Stimulated activated CD4-positive, alpha-beta T cell treated with anti-CD3 and anti-CD28 coated beads, Interleukin-12 subunit alpha, Interleukin-12 subunit beta, amount 100 ng/mL, for 4 hours (primary cell): ENCODE data around the gene OTOGL.

ENCODE experiments used
- DNase-seq: peaks from one replicate; pipeline ENCODE4 v3.0.0-alpha.2; 2020

Gene OTOGL

DNA sequence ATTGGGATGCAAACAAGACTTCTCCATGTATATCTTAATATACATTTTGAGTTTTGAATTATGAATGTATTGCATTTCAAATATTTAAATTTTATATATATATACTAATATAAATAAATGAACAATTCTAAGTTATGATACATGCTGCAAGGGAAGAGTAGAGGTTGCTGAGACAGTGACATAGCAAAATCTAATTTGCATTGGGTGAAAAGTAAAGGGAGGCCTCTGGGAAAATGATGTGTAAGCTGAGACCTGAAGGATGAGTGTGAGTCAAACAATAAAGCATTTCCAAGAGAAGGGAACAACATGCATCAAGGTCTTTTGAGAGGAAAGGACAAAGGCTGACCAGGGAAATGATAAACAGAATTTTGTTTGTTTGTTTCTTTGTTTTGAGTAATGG lies 281.8 kb downstream of the OTOGL start:
- no peak for DNase-seq

DNA sequence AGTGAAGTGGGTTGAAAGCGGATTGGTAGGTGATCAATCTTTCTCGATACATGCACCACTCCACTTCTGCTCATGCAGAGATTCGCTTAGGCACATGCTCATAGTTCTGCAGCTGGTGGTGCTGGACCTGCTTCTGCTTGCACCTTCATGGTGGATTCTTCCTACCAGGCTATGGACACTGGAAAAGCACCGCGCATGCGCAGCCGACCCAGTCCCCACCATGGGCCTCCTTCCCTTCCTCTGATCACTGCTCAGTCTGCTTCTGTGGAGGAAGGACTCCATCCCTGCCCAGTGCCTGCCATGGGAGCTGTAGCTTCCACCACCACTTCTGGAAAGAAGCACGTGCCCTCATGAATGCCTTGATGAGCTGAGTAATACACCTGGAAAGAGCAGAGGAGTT lies 282.9 kb downstream of the OTOGL start:
- DNase-seq = no peak

DNA sequence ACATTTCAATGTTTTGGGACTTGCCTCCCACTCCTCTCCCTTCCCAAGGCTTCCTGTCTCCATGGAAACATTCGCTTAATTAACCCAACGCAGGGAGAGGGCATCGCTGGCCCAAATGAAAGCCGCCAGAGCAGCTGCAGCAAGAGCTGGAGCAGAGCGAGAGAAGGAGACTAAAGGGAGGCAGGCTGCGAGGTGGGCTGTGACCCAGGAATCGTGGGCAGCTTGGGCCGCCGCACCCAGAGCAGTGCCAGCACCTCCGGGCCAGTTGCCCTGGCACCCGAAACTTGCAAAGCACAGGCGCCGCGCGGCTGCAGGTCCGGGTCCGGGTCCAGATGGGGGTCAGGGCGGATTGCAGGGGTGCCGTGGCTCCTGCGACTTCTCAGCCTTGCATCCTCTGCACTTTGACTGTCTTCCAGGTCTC lies 301.2 kb downstream of the OTOGL start:
- DNase-seq = no peak

DNA sequence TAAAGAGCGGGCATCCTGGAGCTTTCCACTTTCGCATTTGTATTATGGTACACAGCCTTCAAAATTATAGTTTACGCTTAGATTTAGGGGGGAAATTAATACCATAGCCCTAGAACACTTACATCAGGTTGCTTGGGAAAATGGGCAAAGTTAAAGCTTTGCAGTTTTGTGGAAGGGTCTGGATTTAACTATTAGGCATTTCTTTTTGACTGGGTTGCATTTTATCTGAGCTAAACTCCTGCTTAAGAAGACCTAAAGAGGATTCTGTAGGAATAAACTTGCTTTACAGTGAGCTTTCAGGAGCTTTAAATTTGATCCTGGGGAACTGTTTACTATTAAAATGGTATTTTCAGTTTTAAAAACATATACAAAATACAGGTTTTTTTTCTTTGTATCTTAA lies 301.9 kb downstream of the OTOGL start:
- no peak for DNase-seq

DNA sequence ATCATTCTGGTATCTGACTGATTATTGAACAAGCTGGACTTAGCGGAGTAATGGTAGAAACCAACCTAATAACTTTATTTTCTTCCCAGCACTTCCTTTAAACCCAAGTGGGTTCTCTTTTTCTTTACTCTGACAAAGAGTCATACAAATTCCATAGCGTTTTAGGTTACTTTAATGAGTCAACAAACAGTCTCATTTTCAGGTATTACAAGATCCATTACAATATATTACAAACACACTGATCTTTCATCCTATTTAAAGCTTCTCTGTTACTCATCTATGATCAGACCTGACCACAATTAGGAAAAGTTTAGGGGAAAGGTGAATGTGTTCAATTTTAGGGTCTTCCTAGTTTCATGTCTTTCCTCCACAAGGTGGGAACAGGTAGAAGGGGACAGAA lies 305.3 kb downstream of the OTOGL start:
- DNase-seq = no peak

DNA sequence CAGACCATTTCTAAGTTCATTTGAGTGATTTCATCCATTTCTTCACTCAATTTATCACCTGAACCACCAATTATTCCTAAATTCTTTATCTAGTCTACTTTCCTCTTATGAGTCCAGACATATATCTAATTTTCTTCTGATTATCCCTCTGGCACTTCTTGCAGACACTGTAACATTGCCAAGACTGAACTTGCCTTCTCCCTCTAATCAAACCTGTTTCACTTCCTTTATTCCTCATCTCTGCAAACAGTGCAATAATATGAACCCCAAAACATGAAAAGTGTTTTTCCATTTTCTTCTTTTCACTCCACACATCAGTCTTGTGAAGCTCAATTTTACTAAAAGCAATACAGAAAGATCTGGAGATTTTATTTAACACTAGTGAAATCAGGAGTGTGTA lies 306.9 kb downstream of the OTOGL start:
- DNase-seq = no peak

DNA sequence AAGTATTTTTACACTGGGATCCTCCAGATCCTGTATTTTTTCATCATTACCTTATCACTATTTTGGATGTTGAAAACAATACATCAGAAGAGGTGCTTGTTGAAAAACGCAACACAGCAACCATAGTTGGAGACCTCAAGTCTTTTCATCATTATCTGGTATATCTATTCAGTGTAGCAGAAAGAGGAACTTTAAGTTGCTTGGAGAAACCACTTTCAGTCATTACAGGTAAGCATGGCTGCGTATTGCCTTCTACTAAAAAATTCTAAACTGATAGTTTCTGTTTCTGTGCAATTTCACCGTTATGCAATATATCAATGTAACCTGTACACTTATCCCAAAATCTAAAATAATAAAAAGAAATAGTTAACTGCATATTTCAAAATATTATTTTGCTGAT lies 312.4 kb downstream of the OTOGL start:
- DNase-seq = no peak

DNA sequence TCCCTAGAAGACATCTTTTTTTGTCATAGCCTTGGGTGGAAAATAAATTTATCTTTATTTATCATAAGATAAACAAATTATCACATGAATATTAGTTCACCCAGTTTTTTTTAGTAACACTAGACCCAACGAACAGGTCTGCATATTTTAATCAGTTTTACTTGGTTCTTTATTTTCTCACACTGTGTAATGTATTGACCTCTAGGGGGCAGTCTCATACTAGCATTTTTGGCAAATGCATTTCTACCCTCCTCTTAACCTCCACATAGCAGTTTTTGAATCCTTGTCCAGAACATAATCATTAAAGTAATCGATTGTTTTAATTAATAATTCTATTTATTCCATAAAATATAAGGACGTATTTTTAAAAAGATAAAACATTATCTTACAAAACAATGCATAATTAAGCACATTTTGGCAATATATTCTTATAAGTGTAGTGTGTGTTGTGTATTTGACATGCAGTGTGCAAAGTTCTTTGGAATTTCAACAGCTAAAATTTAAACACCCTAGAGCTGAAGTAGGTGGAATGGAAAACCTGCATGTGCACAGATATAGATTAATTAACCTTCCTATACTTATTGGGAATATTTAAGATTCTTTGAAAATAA lies 313.1 kb downstream of the OTOGL start:
- DNase-seq = no peak

DNA sequence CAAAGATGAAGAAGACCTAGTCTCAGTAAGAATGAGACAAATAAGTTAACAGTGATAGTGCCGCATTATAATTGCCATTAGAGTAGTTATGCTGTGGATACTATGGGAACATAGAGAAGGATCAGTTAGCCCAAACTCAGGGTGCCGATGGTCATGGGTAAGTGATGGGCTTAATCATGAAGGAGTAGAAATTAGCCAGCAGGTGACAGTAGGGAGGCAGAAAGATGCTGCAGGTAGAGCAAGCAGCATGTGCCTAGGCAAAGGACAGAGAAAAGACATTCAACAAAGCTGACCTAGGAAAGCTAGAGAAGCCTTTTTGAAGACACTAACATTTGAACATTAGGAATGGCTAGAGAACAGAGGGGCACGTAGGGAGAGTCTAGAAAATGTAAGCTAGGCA lies 314.1 kb downstream of the OTOGL start:
- DNase-seq = no peak

DNA sequence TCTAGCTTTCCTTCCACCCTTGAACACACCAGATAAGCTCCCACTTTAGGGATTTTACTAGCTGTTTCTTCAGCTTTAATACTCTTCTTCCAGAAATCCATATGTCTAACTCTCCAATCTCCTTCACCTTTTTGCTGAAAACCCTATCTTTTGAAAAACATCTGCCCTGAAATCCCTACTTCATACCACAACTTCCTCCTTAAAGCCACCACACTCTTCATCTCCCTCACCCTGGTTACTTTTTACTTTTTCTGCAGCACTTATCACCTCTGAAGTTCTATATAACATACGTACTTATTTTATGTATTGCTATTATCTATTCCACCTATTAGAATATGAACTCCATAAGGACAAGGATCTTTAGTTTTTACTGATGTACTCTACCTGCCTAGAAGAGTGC lies 316.1 kb downstream of the OTOGL start:
- no peak for DNase-seq

DNA sequence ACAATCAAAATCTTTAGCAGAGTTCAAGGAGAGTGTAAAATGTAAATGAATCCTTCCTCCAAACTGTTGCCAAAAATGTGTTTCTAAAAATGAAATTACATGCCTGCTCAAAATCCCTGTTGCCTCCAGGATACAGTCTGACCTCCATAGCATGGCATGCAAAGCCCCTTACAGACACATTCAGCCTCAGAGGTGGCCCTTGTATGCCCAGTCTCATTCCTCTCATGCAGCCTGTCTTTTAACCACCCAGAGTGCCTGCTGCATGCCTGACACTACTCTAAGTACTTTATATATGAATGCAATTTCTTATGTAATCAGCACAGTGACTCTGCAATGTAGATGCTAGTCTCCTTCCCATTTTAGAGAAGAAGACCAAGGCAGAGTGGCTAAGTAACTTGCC lies 320.3 kb downstream of the OTOGL start:
- no peak for DNase-seq

DNA sequence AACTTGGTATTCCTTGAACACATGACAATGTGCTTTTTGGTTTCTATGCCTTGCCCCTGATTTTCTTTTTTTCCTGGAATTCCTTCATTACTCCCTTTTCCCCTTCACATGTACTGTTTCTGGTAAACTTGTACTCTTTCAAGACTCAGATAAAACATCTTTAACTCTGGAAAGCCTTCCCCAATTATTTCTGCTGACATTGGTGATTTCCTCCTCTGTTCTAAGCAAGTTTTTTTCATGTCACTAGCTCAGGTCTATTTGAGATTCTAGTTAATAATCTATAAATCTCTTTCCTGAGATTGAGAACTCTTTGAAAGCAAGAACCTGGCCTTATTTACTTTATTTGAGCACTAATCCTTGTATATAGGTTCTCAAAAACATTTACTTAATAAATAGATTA lies 320.7 kb downstream of the OTOGL start:
- no peak for DNase-seq

DNA sequence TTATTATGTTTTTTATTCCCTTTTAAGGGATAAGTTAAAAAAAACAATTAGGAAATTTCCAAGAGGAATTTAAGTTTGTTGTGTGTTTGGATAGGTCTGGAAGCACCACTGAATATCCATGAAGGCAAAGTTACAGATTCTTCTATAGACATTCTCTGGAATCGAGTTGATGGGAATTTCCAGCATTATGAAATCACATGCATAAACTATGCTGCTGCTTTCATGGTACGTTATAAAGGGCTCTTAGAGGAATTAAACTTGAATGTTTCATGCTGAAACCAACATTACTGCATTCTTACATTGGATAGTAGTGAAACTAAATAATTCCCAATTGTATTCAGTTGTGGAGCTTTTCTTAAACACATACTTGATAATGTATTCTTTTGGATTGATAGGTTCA lies 323.2 kb downstream of the OTOGL start:
- no peak for DNase-seq
